K562 (cell line): ENCODE results near the gene ABLIM2. TPM values are rescaled to one million over a fixed set of nuclear protein-coding genes. Genes with fewer than 3 reads are reported as not detected.

Experiments used
- ATAC-seq: fragments of 200-7000 bp; cut with Tn5 transposase; 3 replicates; pipeline ENCODE4 v1.9.1; 2020; ENCODE audit warnings: moderate library complexity
- BruUV-seq: library from RNA; stranded (reverse); fragments of 400-500 nt; replicated peaks from 2 replicates; lab custom pipeline; 2021; lab: Mats Ljungman, UMichigan
- CTCF ChIA-PET: fragments of 300-600 bp; formaldehyde crosslinking; extraction: SDS; loops from one replicate; lab custom pipeline; 2021; ENCODE audit warnings: low intra/inter-chr PET ratio; lab: Yijun Ruan, JAX
- POLR2A ChIA-PET: fragments of 300-600, 350-650 bp; sonication (Branson Sonifier 250); formaldehyde crosslinking; extraction: SDS; loops from one replicate; lab custom pipeline; 2021; ENCODE audit warnings: antibody characterized with exemption, inconsistent platforms; lab: Yijun Ruan, JAX
- DNase-seq, 4 experiments: peaks; one replicate each; pipeline versions ENCODE4 v3.0.0 to v3.0.0-alpha.2; 2011 to 2018; ENCODE audit warnings: low spot score in 3 of 4, mixed read lengths in 3 of 4; ENCODE audit errors: extremely low read depth in 1 of 4
- FAIRE-seq: peaks from 2 replicates; lab custom pipeline; 2011; peaks lifted over from hg19 to GRCh38; lab: Jason Lieb, UNC
- H2AFZ ChIP-seq: 2 replicates; pipeline ENCODE4 v1.6.0; 2011; ENCODE audit warnings: low read depth, low read length, control low read depth, inconsistent platforms
- H3K27ac ChIP-seq: fragments of 200-600 bp; 3 replicates; pipeline ENCODE4 v1.8.0; 2011; ENCODE audit warnings: low read depth, mild to moderate bottlenecking, control low read depth, inconsistent platforms, low read length, moderate library complexity, mixed read lengths; ENCODE audit errors: extremely low read depth
- H3K27me3 ChIP-seq, 2 experiments: fragments of 300-600 bp in 1 of 2; 2 replicates in 1 of 2; 3 replicates in 1 of 2; pipeline versions ENCODE4 v1.6.0 to v1.8.0; 2011; ENCODE audit warnings: inconsistent platforms in 2 of 2, low read length in 2 of 2, mild to moderate bottlenecking in 1 of 2, mixed read lengths in 1 of 2, moderate library complexity in 1 of 2; ENCODE audit not compliant: control insufficient read depth in 2 of 2, insufficient read depth in 2 of 2
- H3K36me3 ChIP-seq: fragments of 300-600 bp; 3 replicates; pipeline ENCODE4 v1.8.0; 2011; ENCODE audit warnings: mild to moderate bottlenecking, low read length, inconsistent platforms; ENCODE audit not compliant: control insufficient read depth, insufficient read depth
- H3K4me1 ChIP-seq, 2 experiments: fragments of 200-600 bp in 1 of 2; replicated peaks in 1 of 2; 2 replicates in 1 of 2; 3 replicates in 1 of 2; pipeline versions ENCODE4 v1.5.1 to v1.8.0; 2011; ENCODE audit warnings: inconsistent platforms in 2 of 2, low read length in 2 of 2, mild to moderate bottlenecking in 1 of 2, mixed read lengths in 1 of 2, moderate library complexity in 1 of 2; ENCODE audit not compliant: control insufficient read depth in 2 of 2, insufficient read depth in 2 of 2
- H3K4me2 ChIP-seq: 2 replicates; pipeline ENCODE4 v1.6.1; 2011; ENCODE audit warnings: low read length, control low read depth, inconsistent platforms, mixed read lengths; ENCODE audit not compliant: insufficient read depth
- H3K4me3 ChIP-seq: fragments of 200-600 bp; sonication (generic), shearing (Covaris generic); 2 replicates; pipeline ENCODE4 v1.5.1; 2016; ENCODE audit warnings: control low read depth, inconsistent platforms
- H3K79me2 ChIP-seq: fragments of 200-600 bp; 3 replicates; pipeline ENCODE4 v1.8.0; 2011; ENCODE audit warnings: low read length, inconsistent platforms; ENCODE audit not compliant: control insufficient read depth, insufficient read depth
- H3K9ac ChIP-seq, 2 experiments: 2 replicates each; pipeline versions ENCODE4 v1.6.0 to v1.6.1; 2011; ENCODE audit warnings: low read depth in 2 of 2, low read length in 2 of 2, control low read depth in 1 of 2, inconsistent platforms in 1 of 2, mild to moderate bottlenecking in 1 of 2, mixed read lengths in 1 of 2; ENCODE audit not compliant: insufficient read depth in 1 of 2
- H3K9me1 ChIP-seq: one replicate; pipeline ENCODE4 v1.6.0; 2011; ENCODE audit warnings: inconsistent platforms, mild to moderate bottlenecking, low read length, moderate library complexity; ENCODE audit not compliant: control insufficient read depth, insufficient read depth
- H3K9me3 ChIP-seq: replicated peaks from 2 replicates; pipeline ENCODE4 v1.5.1; 2011; ENCODE audit warnings: low read depth, low read length, inconsistent platforms; ENCODE audit not compliant: control insufficient read depth, insufficient read depth
- H4K20me1 ChIP-seq: replicated peaks from 2 replicates; pipeline ENCODE4 v1.6.1; 2011; ENCODE audit warnings: low read length, inconsistent platforms, mixed read lengths; ENCODE audit not compliant: control insufficient read depth, insufficient read depth
- NFE2 ChIP-seq: IDR thresholded peaks from 2 replicates; pipeline ENCODE4 v1.6.1; 2014; ENCODE audit warnings: antibody characterized with exemption, low read depth
- TSHZ1 ChIP-seq: fragments of 250-450 bp; sonication (Bioruptor Pico); IDR thresholded peaks from 2 replicates; pipeline ENCODE4 v1.4.0; 2020; ENCODE audit warnings: mild to moderate bottlenecking, moderate library complexity
- WGBS: fragments of 100-300 bp; shearing (Covaris generic); methylation state at CpG from one replicate; pipeline ENCODE4 v1.1.6; 2016; ENCODE audit warnings: low coverage, mixed read lengths; ENCODE audit not compliant: insufficient coverage; ENCODE audit errors: missing lambda C conversion rate; 5-methylcytosine and 5-hydroxymethylcytosine counted together
- in situ Hi-C: fragments of 300-500 bp; cut with MboI; formaldehyde crosslinking; loops from 4 replicates; pipeline ENCODE4 v1.15.0; 2018; ENCODE audit warnings: inconsistent platforms, mixed read lengths
- intact Hi-C: fragments of 100-400 bp; cut with micrococcal nuclease; formaldehyde crosslinking; loops from 2 replicates; pipeline ENCODE4 v1.14.2; 2022
- polyA plus RNA-seq, 8 experiments: library from polyadenylated mRNA; depleted of rRNA in 4 of 8; stranded (reverse) in 5 of 8; unstranded in 3 of 8; fragments of >200 nt; fragmentation: Nextera tagmentation in 2 of 8; fragmentation: Illumina TruSeq in 1 of 8; extraction: Ambion mirVana in 2 of 8; extraction: Trizol in 1 of 8; gene quantifications; 2 replicates each; pipeline versions ENCODE4 v1.2.1 to v1.2.3, GENCODE V29; 2011 to 2014; ENCODE audit warnings: inconsistent platforms in 1 of 8, missing spikeins in 1 of 8
- total RNA-seq, 7 experiments: library from RNA; depleted of rRNA in 6 of 7; stranded (reverse); fragments of >200 nt in 6 of 7; fragmentation: Illumina TruSeq in 2 of 7; extraction: Trizol in 2 of 7; gene quantifications; 2 replicates each; pipeline versions ENCODE4 v1.2.1 to v1.2.3, GENCODE V29; 2011 to 2021; ENCODE audit warnings: low replicate concordance in 1 of 7
- TF ChIP-seq, protein P1 (sequence below): fragments of 250-450 bp; sonication (Bioruptor Pico); IDR thresholded peaks from 2 replicates; pipeline ENCODE4 v1.5.0; 2021
- TF ChIP-seq, protein P2 (sequence below): fragments of 450-650 bp; formaldehyde crosslinking; IDR thresholded peaks from 2 replicates; pipeline ENCODE4 v1.4.0; 2020; ENCODE audit warnings: mild to moderate bottlenecking

ABLIM2 gene
- total and polyA plus RNA-seq, 9 of the 15 experiments (the other 6 are each of a cell fraction or from before 2014, with no cell fraction given): not detected

DNA sequence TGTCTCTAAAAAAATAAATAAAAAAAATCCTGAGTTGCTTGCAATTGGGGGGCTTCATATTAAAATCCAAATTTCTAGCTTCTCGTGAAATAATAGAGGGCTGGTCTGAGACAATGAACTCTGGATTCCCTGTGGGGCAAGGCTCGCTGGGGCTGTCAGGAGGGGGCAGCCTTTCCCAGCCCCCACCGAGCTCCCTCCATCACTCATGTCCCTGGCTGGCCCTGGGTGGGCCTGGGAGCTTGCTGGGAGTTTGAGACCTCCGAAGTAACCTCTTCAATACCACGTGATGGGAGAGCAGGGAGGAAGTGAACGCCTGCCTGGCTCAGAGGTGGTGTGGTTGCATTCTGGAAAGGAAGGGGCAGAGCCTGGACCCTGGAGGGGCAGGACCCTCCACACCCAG lies 164.9 kb downstream of the ABLIM2 start:
- no peak for FAIRE-seq
- DNase-seq: no peak
- Histone ChIP-seq H3K9me3 (no peaks in the 10 kb centered on the region), H3K27ac (no peak overlapping the region), H3K36me3 (no peaks in the 10 kb centered on the region), H3K9me1 (no peaks in the 10 kb centered on the region), H3K4me3 (no peak overlapping the region), H3K79me2 (no peaks in the 10 kb centered on the region), H3K4me2 (no peak overlapping the region)
- CTCF ChIA-PET: interaction anchor here (0.6 kb wide), 1 partner anchor 199 kb away, joined by 3 read pairs; no protein-coding TSS in a partner anchor
- no TSS peak for BruUV-seq
- TF ChIP-seq NFE2 (no peak), TSHZ1 (no peak)
- TF ChIP-seq, protein P1, sequence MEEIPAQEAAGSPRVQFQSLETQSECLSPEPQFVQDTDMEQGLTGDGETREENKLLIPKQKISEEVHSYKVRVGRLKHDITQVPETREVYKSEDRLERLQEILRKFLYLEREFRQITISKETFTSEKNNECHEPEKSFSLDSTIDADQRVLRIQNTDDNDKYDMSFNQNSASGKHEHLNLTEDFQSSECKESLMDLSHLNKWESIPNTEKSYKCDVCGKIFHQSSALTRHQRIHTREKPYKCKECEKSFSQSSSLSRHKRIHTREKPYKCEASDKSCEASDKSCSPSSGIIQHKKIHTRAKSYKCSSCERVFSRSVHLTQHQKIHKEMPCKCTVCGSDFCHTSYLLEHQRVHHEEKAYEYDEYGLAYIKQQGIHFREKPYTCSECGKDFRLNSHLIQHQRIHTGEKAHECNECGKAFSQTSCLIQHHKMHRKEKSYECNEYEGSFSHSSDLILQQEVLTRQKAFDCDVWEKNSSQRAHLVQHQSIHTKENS (CRISPR knock-in tag): no peak
- TF ChIP-seq, protein P2, sequence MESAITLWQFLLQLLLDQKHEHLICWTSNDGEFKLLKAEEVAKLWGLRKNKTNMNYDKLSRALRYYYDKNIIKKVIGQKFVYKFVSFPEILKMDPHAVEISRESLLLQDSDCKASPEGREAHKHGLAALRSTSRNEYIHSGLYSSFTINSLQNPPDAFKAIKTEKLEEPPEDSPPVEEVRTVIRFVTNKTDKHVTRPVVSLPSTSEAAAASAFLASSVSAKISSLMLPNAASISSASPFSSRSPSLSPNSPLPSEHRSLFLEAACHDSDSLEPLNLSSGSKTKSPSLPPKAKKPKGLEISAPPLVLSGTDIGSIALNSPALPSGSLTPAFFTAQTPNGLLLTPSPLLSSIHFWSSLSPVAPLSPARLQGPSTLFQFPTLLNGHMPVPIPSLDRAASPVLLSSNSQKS (CRISPR knock-in tag): no peak
- TF ChIP-seq, all 486 proteins: peak for 0
- 0% methylated on average over 5 of the region's 6 CpGs for WGBS
- intact Hi-C loops: no loop called here
- POLR2A ChIA-PET: interaction anchor here (0.7 to 1.0 kb wide), 2 partner anchors 15 to 34 kb away, joined by 3 to 4 read pairs; no protein-coding TSS in a partner anchor
- no peaks in the 10 kb centered on the region; the same call in 1 of the 2 replicates for H4K20me1 ChIP-seq
- ATAC-seq: no peak
- peaks cover 2 to 26% of the 10 kb centered on the region in 2 experiments; a peak in 3 of 5 replicates for H3K27me3 ChIP-seq
- no peak overlapping the region for H2AFZ ChIP-seq
- H3K9ac ChIP-seq: no peak overlapping the region
- no peaks in the 10 kb centered on the region for H3K4me1 ChIP-seq
- in situ Hi-C loops: no loop called here
